Stimulated activated naive B cell treated with anti-CD40 and anti-IgM and Interleukin-4, amounts not matched to agents 10 μg/mL and 1 μg/mL and 100 μg/mL, for 72 hours (primary cell): ENCODE data around the gene EXD3.
"Not testable (repeated sequence)": the region's sequence is repeated elsewhere in the genome, so short reads cannot be mapped to it uniquely, and the experiment has no call there.

Source experiments
- ATAC-seq, 2 donors: fragments of 150-1000 bp; cut with Tn5 transposase; replicated peaks; 2 replicates each; pipeline ENCODE4 v1.10.0; 2021; ENCODE audit warnings: moderate library complexity in 1 of 2
- DNase-seq: peaks from one replicate; pipeline ENCODE4 v3.0.0; 2021
- H3K27ac Mint-ChIP-seq: one replicate; pipeline ENCODE4 v1.8.0; 2022; ENCODE audit warnings: mild to moderate bottlenecking, mixed read lengths
- H3K27me3 Mint-ChIP-seq, 2 donors: one replicate each; pipeline ENCODE4 v1.8.0; 2022; ENCODE audit warnings: mixed read lengths in 2 of 2
- H3K36me3 Mint-ChIP-seq, 2 donors: one replicate each; pipeline ENCODE4 v1.8.0; 2022; ENCODE audit warnings: mixed read lengths in 2 of 2, mild to moderate bottlenecking in 1 of 2
- H3K4me1 Mint-ChIP-seq, 2 donors: one replicate each; pipeline ENCODE4 v1.8.0; 2022; ENCODE audit warnings: mixed read lengths in 2 of 2, mild to moderate bottlenecking in 1 of 2
- H3K4me3 Mint-ChIP-seq, 2 donors: one replicate each; pipeline ENCODE4 v1.8.0; 2022; ENCODE audit warnings: mild to moderate bottlenecking in 2 of 2, mixed read lengths in 2 of 2, moderate library complexity in 1 of 2
- H3K9me3 Mint-ChIP-seq, 2 donors: one replicate each; pipeline ENCODE4 v1.8.0; 2022; ENCODE audit warnings: mixed read lengths in 2 of 2, mild to moderate bottlenecking in 1 of 2

Gene EXD3

GRCh38 chr9:137327641-137328550 is 95.1 kb downstream of the EXD3 start:
- H3K36me3 Mint-ChIP-seq, ATAC-seq, H3K27me3 Mint-ChIP-seq, H3K9me3 Mint-ChIP-seq, DNase-seq: not testable (repeated sequence)
- Mint-ChIP-seq H3K4me1 (peaks cover 13 to 26% of the 10 kb centered on the region in 2 donors), H3K4me3 (peak overlapping the region in 1 of 2 donors; percentile 25), H3K27ac (peak overlapping the region; percentile 88)

- peak overlapping the region; percentile 99 for H3K27ac Mint-ChIP-seq
- peaks cover 15 to 31% of the 10 kb centered on the region in 2 donors for H3K4me1 Mint-ChIP-seq
- ATAC-seq (peak; percentile 97 to 99), DNase-seq (peak; percentile 68)
- peaks cover 0 to 5% of the 10 kb centered on the region in 2 donors for H3K36me3 Mint-ChIP-seq
- peaks cover 0 to 4% of the 10 kb centered on the region in 2 donors for H3K27me3 Mint-ChIP-seq
- peak overlapping the region; percentile 76 to 91 for H3K4me3 Mint-ChIP-seq
- peaks cover 3 to 9% of the 10 kb centered on the region in 2 donors for H3K9me3 Mint-ChIP-seq
Measured at GRCh38 chr9:137326445-137327065, 96.4 kb downstream of the EXD3 start.

DNA sequence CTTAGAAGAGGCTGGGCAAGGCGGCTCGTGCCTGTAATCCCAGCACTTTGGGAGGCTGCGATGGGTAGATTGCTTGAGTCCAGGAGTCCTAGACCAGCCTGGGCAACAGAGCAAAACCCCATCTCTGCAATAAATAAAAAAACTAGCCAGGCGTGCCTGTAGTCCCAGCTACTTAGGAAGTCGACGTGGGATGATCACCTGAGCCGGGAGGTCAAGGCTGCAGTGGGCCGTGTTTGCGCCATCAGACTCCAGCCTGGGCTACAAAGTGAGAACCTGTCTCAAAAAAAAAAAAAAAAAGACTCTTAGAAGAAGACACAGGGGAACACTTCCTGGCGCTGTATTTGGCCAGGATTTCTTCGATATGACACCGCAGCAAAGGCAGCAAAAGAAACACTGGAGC is 97.2 kb downstream of the EXD3 start:
- Mint-ChIP-seq H3K27ac (peak overlapping the region; percentile 99), H3K27me3 (peaks cover 0 to 4% of the 10 kb centered on the region in 2 donors)
- no peak for DNase-seq

GRCh38 chr9:137325124-137325523 is 97.8 kb downstream of the EXD3 start:
- H3K27me3 Mint-ChIP-seq: peaks cover 0 to 4% of the 10 kb centered on the region in 2 donors
- peaks cover 0 to 5% of the 10 kb centered on the region in 2 donors for H3K36me3 Mint-ChIP-seq
- peaks cover 3 to 9% of the 10 kb centered on the region in 2 donors for H3K9me3 Mint-ChIP-seq
- H3K4me3 Mint-ChIP-seq: no peak overlapping the region
- peak overlapping the region; percentile 75 for H3K27ac Mint-ChIP-seq
- H3K4me1 Mint-ChIP-seq: peaks cover 19 to 45% of the 10 kb centered on the region in 2 donors
- ATAC-seq (no peak), DNase-seq (no peak)

More for the DNA sequence above, 97.2 kb downstream of the EXD3 start:
- no peak for ATAC-seq
- peaks cover 3 to 9% of the 10 kb centered on the region in 2 donors for H3K9me3 Mint-ChIP-seq
- H3K36me3 Mint-ChIP-seq: peaks cover 0 to 5% of the 10 kb centered on the region in 2 donors
- peak overlapping the region in 1 of 2 donors; percentile 76 for H3K4me3 Mint-ChIP-seq
- peaks cover 16 to 39% of the 10 kb centered on the region in 2 donors for H3K4me1 Mint-ChIP-seq

GRCh38 chr9:137323531-137324331 is 99.2 kb downstream of the EXD3 start:
- H3K4me1 Mint-ChIP-seq: peaks cover 25 to 55% of the 10 kb centered on the region in 2 donors
- no peak overlapping the region for H3K4me3 Mint-ChIP-seq
- peaks cover 0 to 5% of the 10 kb centered on the region in 2 donors for H3K36me3 Mint-ChIP-seq
- H3K27ac Mint-ChIP-seq: no peak overlapping the region
- peaks cover 3 to 9% of the 10 kb centered on the region in 2 donors for H3K9me3 Mint-ChIP-seq
- H3K27me3 Mint-ChIP-seq: peaks cover 0 to 4% of the 10 kb centered on the region in 2 donors
- DNase-seq (no peak), ATAC-seq (no peak)

DNA sequence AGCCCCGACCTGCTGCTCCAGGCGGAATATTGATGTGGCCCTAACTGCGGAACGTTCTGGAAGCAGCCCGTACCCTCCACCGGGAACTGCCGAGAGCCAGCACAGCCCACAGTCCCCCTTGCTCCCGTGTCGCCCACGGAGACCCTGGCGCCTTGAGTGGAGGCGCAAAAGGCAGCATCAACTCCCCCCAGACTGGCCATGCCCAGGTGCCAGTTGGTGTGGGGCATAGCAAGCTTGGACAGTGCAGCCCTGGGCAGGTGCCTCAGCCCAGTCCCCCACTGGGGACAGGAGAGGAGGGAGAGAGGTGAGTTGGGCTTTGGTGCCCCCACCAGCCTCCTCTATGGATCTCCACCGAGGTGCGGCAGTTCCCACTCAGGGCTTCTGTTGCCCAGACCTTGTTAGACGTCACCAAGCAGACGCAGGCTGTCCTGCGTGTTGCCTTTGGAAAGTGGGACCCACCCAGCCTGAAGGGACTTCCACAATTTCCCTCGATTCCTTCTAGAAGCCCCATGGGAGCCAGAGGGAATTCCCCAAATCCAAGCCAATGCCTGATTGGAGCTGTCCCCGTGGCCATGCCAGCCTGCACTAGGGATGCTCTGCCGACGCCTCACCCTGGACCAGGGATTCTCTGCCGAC is 101.1 kb downstream of the EXD3 start:
- Mint-ChIP-seq H3K27ac (peak overlapping the region; percentile 37), H3K4me3 (no peak overlapping the region), H3K36me3 (peaks cover 0 to 3% of the 10 kb centered on the region in 2 donors), H3K4me1 (peaks cover 26 to 50% of the 10 kb centered on the region in 2 donors), H3K9me3 (peaks cover under 1 to 2% of the 10 kb centered on the region in 2 donors), H3K27me3 (peaks cover 0 to 3% of the 10 kb centered on the region in 2 donors)
- no peak for ATAC-seq
- DNase-seq: no peak

- Mint-ChIP-seq H3K27ac (peak overlapping the region; percentile 86), H3K4me1 (peaks cover 16 to 44% of the 10 kb centered on the region in 2 donors), H3K36me3 (no peaks in the 10 kb centered on the region), H3K27me3 (peaks cover 0 to 3% of the 10 kb centered on the region in 2 donors), H3K4me3 (peak overlapping the region; percentile 72 to 81), H3K9me3 (no peaks in the 10 kb centered on the region)
- peak; percentile 54 for DNase-seq
- ATAC-seq: peak; percentile 92 to 93
Measured at GRCh38 chr9:137320555-137321384, 102.2 kb downstream of the EXD3 start.

DNA sequence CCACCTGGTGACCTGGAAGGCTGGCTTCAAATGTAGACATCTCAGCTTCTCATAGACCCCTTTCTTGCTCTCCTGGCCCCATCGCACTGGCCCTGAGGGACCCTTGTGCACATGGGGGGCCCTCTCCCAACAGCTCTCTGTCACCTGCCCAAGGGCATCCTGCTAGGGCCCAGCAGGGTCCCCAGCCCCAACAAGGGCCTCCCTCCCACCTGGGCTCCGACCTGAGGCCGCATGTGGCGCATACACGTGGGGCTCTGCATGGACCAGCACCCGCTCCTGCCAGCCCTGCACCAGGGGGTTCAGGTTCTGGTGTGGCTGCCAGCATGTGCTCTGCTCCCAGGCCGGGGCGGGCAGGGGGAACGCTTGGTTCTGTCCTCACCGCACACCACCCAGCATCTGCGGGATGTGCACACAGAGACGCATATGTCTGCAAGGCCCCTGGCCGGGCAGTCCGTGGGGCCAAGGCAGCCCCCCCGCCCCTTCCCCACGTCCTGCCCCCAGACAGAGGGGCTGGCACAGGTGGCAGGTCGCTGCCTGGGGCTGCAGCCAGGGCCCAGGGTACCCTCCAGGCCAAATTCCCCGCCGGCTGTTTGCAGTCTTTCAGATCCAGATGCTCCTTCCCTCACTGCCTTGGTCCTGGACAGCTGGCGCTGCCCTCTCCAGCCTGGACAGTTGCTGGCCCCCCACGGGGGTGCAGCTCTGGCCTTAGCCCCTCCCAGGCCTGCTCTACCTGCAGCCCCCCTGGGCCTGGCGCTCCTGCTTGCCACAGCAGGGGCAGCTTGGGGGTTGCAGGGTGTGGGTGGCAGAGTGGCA is 103.0 kb downstream of the EXD3 start:
- Mint-ChIP-seq H3K27ac (peak overlapping the region; percentile 86), H3K9me3 (no peaks in the 10 kb centered on the region), H3K27me3 (peaks cover 0 to 3% of the 10 kb centered on the region in 2 donors), H3K4me3 (peak overlapping the region in 1 of 2 donors; percentile 72), H3K36me3 (no peaks in the 10 kb centered on the region), H3K4me1 (peaks cover 16 to 37% of the 10 kb centered on the region in 2 donors)
- no peak for ATAC-seq
- DNase-seq: peak; percentile 3

- ATAC-seq (no peak), DNase-seq (no peak)
- Mint-ChIP-seq H3K27ac (no peak overlapping the region), H3K27me3 (peaks cover 0 to 3% of the 10 kb centered on the region in 2 donors), H3K9me3 (no peaks in the 10 kb centered on the region), H3K36me3 (no peaks in the 10 kb centered on the region), H3K4me3 (no peak overlapping the region), H3K4me1 (peaks cover 16 to 36% of the 10 kb centered on the region in 2 donors)
Measured at GRCh38 chr9:137319011-137319738, 103.8 kb downstream of the EXD3 start.

GRCh38 chr9:137318602-137319001 is 104.4 kb downstream of the EXD3 start:
- Mint-ChIP-seq H3K27ac (no peak overlapping the region), H3K9me3 (no peaks in the 10 kb centered on the region), H3K36me3 (no peaks in the 10 kb centered on the region), H3K4me3 (no peak overlapping the region), H3K4me1 (peaks cover 16 to 36% of the 10 kb centered on the region in 2 donors), H3K27me3 (peaks cover 0 to 3% of the 10 kb centered on the region in 2 donors)
- DNase-seq (no peak), ATAC-seq (no peak)

- no peak for DNase-seq
- H3K9me3 Mint-ChIP-seq: no peaks in the 10 kb centered on the region
- no peak overlapping the region for H3K4me3 Mint-ChIP-seq
- no peak for ATAC-seq
- peaks cover 0 to 3% of the 10 kb centered on the region in 2 donors for H3K27me3 Mint-ChIP-seq
- no peaks in the 10 kb centered on the region for H3K36me3 Mint-ChIP-seq
- H3K4me1 Mint-ChIP-seq: peaks cover 16 to 36% of the 10 kb centered on the region in 2 donors
- no peak overlapping the region for H3K27ac Mint-ChIP-seq
Measured at GRCh38 chr9:137317718-137318511, 105.0 kb downstream of the EXD3 start.
